Heart right ventricle (tissue), 16 donors: ENCODE data around the gene COX7A2. TPM values are rescaled to one million over a fixed set of nuclear protein-coding genes. Genes with fewer than 3 reads are reported as not detected.

Experiments
- ATAC-seq, 8 donors: fragments of 200-7000 bp; cut with Tn5 transposase; one replicate each; pipeline ENCODE4 v1.9.1; 2020; ENCODE audit warnings: mild to moderate bottlenecking in 8 of 8, moderate library complexity in 8 of 8, moderate number of reproducible peaks in 1 of 8
- DNase-seq, 2 donors: peaks; one replicate each; pipeline ENCODE4 v3.0.0-alpha.2; 2020
- H3K27ac ChIP-seq, 10 donors: fragments of 200-600 bp; sonication (generic) in 2 of 10; one replicate each; pipeline versions ENCODE4 v1.5.0 to v1.8.0; 2020 to 2022; ENCODE audit warnings: mild to moderate bottlenecking in 3 of 10
- H3K27me3 ChIP-seq, 7 donors: fragments of 200-600 bp; one replicate each; pipeline ENCODE4 v1.8.0; 2021 to 2022; ENCODE audit warnings: mild to moderate bottlenecking in 2 of 7
- H3K36me3 ChIP-seq, 9 donors: fragments of 200-600 bp; sonication (generic) in 1 of 9; one replicate each; pipeline versions ENCODE4 v1.5.0 to v1.8.0; 2020 to 2022; ENCODE audit warnings: mild to moderate bottlenecking in 2 of 9
- H3K4me1 ChIP-seq, 9 donors: fragments of 200-600 bp; sonication (generic) in 1 of 9; one replicate each; pipeline versions ENCODE4 v1.5.0 to v1.8.0; 2020 to 2022; ENCODE audit warnings: mild to moderate bottlenecking in 4 of 9
- H3K4me3 ChIP-seq, 10 donors: fragments of 200-600 bp; sonication (generic) in 2 of 10; one replicate each; pipeline versions ENCODE4 v1.5.0 to v1.8.0; 2020 to 2022; ENCODE audit warnings: mild to moderate bottlenecking in 7 of 10, moderate library complexity in 2 of 10
- H3K9me3 ChIP-seq, 11 donors: fragments of 200-600 bp in 10 of 11; sonication (generic) in 2 of 11; one replicate each; pipeline versions ENCODE4 v1.5.0 to v1.8.0; 2013 to 2022; ENCODE audit warnings: mild to moderate bottlenecking in 2 of 11, control low read depth in 1 of 11, moderate library complexity in 1 of 11
- WGBS, 2 donors: extraction: QIAGEN DNeasy Blood & Tissue Kit; methylation state at CpG; one replicate each; pipeline ENCODE4 v1.1.7; 2013; ENCODE audit warnings: inconsistent platforms in 1 of 2; 5-methylcytosine and 5-hydroxymethylcytosine counted together
- intact Hi-C, 10 donors: fragments of 100-400 bp; cut with DNase I; formaldehyde crosslinking; loops; one replicate each; pipeline versions ENCODE4 v1.11.1 to v1.14.2; 2022
- polyA plus RNA-seq, 2 donors: library from polyadenylated mRNA; stranded (reverse); fragments of 200-250 nt; gene quantifications; one replicate each; pipeline ENCODE4 v1.2.3, GENCODE V29; 2013
- total RNA-seq, 10 donors: library from RNA; stranded (reverse); fragmentation: NEBNext Ultra II Directional in 3 of 10; extraction: Animal tissue kit (Norgen Biotek cat#: 25700) in 3 of 10; gene quantifications; one replicate each; pipeline versions ENCODE4 v1.2.1 to v1.2.4, GENCODE V29; 2021 to 2023
- TF ChIP-seq, protein P1 (sequence below), 9 donors: fragments of 200-600 bp; sonication (generic) in 2 of 9; IDR thresholded peaks; one replicate each; pipeline versions ENCODE4 v1.5.0 to v1.8.0; 2021 to 2022; ENCODE audit warnings: antibody characterized with exemption in 9 of 9, mild to moderate bottlenecking in 5 of 9, moderate library complexity in 1 of 9
- donor health status: Arrhythmogenic right ventricular cardiomyopathy.
- donor health status: ischemic (EF 13 %, LVEDD 7.1; RV severe dilation, severe dysfunction).
- donor health status: healthy with polysubstance abuse.
- donor health status: DM: no; HTN: yes; CAD: no.
- donor health status: DM: no; HTN: no; CAD: no.
- donor health status: ischemic (EF 25% LVEDD 6.9; RV normal size, moderate dysfunction).
- donor health status: ischemic (EF 25% LVEDD 5.7; RV mildly dilated, moderate dysfunction).
- donor health status: healthy.
- donor health status: DM: yes; HTN: yes; CAD: no.
- donor health status: Ischemic cardiomyopathy.
- donor health status: ischemic (EF 35%, LVEDD 5.7; RV mildly dilated, moderate dysfunction).
- donor health status: nonischemic (EF 11% LVEDD 7.7; RV severe dilation, severe dysfunction).
- donor health status: DM: yes; HTN: yes; CAD: no.
- donor health status: PGD.
- donor health status: ischemic (EF 29% LVEDD 5.4; RV normal size, mild dysfunction).
- donor health status: nonischemic (EF 23%, LVEDD 6.1; RV moderate dilation, normal function).

The COX7A2 gene
- total and polyA plus RNA-seq, 12 donors = 661 to 1,205 (median 1,086) TPM

DNA sequence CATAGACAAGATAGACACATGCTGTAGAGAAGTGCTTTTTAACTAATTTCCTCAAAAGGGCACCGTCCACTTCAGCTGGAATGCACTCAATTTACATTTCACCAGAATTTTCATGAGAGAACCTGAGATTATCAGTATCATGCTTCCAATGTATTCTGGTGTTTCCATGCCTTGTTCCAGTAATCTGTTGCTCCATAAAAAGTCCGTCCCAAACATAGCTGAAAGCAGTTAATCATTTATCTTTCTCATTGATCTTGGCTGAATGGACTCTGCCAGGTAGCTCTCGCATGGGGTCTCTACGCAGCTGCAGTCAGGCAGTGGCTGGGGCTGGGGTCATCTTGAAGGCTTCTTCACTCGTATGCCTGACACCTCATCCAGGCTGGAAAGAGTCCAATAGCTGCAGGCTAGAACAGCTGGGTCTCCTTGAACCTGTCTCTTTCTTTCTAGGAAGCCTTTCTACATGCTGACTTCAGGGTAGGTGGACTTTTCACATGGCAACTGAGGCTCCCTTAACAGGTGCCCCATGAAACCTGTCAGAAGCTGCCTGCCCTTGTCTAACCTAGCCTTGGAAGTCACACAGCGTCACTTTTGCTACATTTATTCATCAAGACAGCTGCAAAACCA, 19.2 kb downstream of the COX7A2 start:
- intact Hi-C loops = no loop called here
- ATAC-seq (no peak), DNase-seq (no peak)
- Histone ChIP-seq H3K4me3 (no peak overlapping the region), H3K9me3 (no peaks in the 10 kb centered on the region), H3K27me3 (no peaks in the 10 kb centered on the region), H3K27ac (no peak overlapping the region), H3K36me3 (no peaks in the 10 kb centered on the region), H3K4me1 (peaks cover 0 to 15% (median 0%) of the 10 kb centered on the region in 9 donors)
- 80 to 82% methylated on average over 6 of the region's 6 CpGs for WGBS, 2 donors
- TF ChIP-seq, protein P1, sequence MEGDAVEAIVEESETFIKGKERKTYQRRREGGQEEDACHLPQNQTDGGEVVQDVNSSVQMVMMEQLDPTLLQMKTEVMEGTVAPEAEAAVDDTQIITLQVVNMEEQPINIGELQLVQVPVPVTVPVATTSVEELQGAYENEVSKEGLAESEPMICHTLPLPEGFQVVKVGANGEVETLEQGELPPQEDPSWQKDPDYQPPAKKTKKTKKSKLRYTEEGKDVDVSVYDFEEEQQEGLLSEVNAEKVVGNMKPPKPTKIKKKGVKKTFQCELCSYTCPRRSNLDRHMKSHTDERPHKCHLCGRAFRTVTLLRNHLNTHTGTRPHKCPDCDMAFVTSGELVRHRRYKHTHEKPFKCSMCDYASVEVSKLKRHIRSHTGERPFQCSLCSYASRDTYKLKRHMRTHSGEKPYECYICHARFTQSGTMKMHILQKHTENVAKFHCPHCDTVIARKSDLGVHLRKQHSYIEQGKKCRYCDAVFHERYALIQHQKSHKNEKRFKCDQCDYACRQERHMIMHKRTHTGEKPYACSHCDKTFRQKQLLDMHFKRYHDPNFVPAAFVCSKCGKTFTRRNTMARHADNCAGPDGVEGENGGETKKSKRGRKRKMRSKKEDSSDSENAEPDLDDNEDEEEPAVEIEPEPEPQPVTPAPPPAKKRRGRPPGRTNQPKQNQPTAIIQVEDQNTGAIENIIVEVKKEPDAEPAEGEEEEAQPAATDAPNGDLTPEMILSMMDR (IDR thresholded peaks at IDR 0.05) = no peak

DNA sequence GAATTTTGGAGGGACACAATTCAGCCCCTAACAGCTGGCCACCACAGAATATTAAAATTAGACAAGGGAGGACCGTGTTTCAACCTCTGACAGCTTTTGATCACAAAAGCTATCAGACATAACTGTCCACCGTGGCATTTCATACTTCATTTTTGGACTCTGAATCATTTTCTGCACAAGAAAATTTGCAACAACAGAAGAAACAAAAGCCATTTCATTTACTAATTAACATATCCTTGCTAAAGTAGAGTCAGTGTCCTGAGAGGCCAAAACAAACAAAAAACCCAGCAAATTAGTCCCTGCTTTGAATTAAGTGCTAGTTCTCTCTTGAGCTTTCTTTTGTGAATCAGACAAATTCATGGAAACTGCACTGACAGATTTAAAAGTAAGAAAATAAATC, 20.2 kb downstream of the COX7A2 start:
- no peak overlapping the region for H3K4me3 ChIP-seq
- ATAC-seq (no peak), DNase-seq (no peak)
- H3K36me3 ChIP-seq = no peaks in the 10 kb centered on the region
- 66 to 74% methylated on average over 2 of the region's 2 CpGs for WGBS, 2 donors
- TF ChIP-seq, protein P1 (IDR thresholded peaks at IDR 0.05) = no peak
- H3K27ac ChIP-seq = peak overlapping the region in 4 of 10 donors; percentile 4 to 39 (median 16)
- H3K9me3 ChIP-seq = no peaks in the 10 kb centered on the region
- intact Hi-C loops = no loop called here
- peaks cover 0 to 15% (median 0%) of the 10 kb centered on the region in 9 donors for H3K4me1 ChIP-seq
- no peaks in the 10 kb centered on the region for H3K27me3 ChIP-seq

DNA sequence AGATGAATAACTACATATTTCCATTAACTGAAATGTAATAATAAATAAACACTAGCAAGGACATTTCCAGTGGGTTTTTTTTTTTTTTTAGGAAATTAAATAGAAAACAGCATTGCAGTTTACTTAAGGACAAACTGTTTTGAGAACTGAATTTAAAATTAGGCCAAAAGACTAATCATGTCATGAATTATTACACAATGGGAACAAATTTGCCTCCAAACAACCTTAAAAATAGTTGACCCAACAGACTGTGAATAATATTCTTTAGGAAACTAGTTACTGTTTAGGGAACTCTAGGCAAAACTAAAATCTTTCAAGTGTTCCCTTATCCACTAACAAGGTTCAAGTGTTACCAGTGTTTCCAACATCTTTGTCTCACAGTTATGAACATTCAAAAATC, 21.3 kb downstream of the COX7A2 start:
- no peaks in the 10 kb centered on the region for H3K9me3 ChIP-seq
- peak overlapping the region in 4 of 10 donors; percentile 12 to 43 (median 30) for H3K27ac ChIP-seq
- peak in 2 of 8 donors; percentile 46 to 55 for ATAC-seq
- no peaks in the 10 kb centered on the region for H3K36me3 ChIP-seq
- intact Hi-C loops = no loop called here
- H3K27me3 ChIP-seq = no peaks in the 10 kb centered on the region
- peaks cover 0 to 24% (median 8%) of the 10 kb centered on the region in 9 donors for H3K4me1 ChIP-seq
- TF ChIP-seq, protein P1 (IDR thresholded peaks at IDR 0.05) = no peak
- no peak overlapping the region for H3K4me3 ChIP-seq
- DNase-seq = no peak

DNA sequence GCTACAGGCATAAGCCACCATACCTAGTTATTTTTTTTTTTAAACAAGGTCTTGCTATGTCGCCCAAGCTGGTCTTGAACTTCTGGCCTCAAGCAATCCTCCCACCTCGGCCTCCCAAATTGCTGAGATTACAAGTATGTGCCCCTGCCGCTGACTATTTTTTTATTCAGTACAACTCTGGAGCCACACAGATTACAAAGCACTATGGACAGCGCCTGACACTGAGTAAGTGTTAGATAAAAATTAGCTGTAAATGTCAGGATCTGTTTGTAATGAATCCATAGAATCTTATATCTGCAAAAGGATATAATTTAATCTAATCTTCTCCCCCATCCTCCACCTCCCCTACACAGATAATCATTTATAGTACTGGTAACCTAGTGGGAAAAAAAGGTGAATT, 22.5 kb downstream of the COX7A2 start:
- no peak for ATAC-seq

More for the DNA sequence above, 22.5 kb downstream of the COX7A2 start:
- WGBS, 2 donors = 83 to 90% methylated on average over 4 of the region's 4 CpGs
- intact Hi-C loops = no loop called here
- Histone ChIP-seq H3K9me3 (no peaks in the 10 kb centered on the region), H3K4me3 (no peak overlapping the region), H3K36me3 (no peaks in the 10 kb centered on the region), H3K27me3 (no peaks in the 10 kb centered on the region), H3K4me1 (peaks cover 0 to 34% (median 14%) of the 10 kb centered on the region in 9 donors), H3K27ac (no peak overlapping the region)
- TF ChIP-seq, protein P1 (IDR thresholded peaks at IDR 0.05) = no peak
- no peak for DNase-seq
